AML-193 (cell line): ENCODE results near the gene PPHLN1.
A peak's percentile ranks its signal among the peaks of the same experiment; 100 is the strongest.

Experiments
- DNase-seq, 2 experiments: peaks; one replicate each; lab custom pipeline; 2025; lab: John Stamatoyannopoulos, UW

The PPHLN1 gene

DNA sequence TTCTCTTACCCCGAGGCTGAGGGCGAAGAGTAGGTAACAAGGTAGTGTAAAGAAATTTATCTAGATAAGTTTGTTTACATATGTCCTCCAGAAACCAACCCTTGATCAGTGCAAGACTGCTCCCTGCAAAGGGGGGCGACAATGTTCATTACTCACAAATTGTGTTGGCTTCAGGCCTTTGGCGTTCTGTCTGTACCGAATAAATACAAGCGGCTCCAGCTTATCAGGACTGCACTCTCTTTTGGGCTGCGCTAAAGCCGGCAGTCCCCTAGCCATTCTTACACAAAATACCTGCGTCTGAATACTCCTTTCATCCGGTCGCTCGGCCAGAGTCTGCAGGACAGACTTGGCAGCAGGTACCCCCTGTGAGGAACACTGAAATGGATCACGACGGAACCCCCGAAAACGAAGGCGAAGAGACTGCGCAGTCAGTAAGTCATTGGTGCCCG lies 116.4 kb downstream of the PPHLN1 start:
- DNase-seq, result no peak

GRCh38 chr12:42442888-42443287 lies 116.9 kb downstream of the PPHLN1 start:
- no peak for DNase-seq

DNA sequence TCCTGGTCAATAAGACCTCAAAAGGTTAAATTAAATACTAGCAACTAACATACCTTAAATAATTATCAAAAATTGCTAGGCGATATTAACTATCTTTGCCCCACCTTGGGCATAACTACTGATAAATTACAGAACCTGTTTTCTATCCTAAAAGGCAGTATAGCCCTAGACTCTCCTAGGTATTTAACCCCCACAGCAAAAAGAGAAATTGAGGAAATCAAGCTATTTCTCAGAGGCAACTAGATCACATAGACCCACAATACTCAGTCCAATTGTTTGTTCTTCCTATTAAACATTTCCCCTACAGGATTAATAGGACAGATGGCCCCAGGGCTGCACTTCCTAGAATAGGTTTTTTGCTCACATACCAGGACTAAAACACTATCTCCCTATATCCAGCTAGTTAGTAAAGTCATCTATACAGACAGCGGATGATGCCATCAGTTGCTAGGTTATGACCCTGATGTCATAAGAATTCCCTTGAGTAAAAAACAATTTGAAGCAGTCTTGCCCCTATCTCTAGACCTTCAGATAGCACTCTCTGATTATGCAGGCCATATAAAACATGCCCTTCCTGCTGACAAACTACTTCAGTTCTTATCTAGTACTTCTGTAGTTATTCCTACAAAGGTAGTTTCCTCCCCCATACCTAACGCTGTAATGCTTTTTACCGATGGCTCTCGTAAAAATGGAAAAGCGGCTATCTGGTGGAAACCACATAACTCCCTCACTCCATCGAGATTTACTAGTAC lies 118.4 kb downstream of the PPHLN1 start:
- DNase-seq, result no peak

GRCh38 chr12:42445891-42446290 lies 119.9 kb downstream of the PPHLN1 start:
- DNase-seq, result no peak

- DNase-seq, result no peak
Measured at GRCh38 chr12:42446761-42447160, 120.8 kb downstream of the PPHLN1 start.

DNA sequence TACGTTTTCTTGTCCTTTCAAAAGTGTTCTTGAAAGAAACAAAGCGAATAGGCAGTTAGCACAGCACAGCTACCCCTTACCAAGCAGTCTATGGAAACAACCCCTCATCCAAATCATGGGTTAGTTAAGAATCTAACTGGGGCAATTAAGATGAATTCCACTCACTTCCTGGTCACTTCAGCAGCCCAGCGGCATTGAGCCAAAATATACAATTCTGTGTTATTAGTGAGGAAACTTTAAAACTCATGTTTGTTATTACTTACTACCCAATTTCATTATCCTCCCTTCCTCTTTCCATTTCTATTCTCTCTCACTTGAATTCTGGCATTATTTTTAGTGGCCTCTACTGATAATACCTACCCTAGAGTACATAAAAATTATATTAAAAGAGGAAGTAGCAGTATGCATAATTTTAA lies 121.4 kb downstream of the PPHLN1 start:
- no peak for DNase-seq

DNA sequence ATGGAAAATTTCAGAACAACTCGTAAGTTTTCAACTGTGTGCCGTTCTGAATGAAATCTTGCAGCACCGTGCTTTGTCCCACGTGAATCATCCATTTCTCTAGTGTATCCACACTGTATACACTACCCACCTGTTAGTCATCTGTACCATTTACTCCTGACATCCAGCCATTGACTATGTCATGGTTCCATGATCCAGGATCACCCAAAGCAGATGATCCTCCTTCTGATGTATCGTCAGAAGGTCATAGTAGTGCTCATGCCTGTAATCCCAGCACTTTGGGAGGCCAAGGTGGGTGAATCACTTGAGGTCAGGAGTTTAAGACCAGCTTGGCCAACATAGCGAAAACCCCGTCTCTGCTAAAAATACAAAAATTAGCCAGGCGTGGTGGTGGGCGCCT lies 122.9 kb downstream of the PPHLN1 start:
- no peak for DNase-seq

DNA sequence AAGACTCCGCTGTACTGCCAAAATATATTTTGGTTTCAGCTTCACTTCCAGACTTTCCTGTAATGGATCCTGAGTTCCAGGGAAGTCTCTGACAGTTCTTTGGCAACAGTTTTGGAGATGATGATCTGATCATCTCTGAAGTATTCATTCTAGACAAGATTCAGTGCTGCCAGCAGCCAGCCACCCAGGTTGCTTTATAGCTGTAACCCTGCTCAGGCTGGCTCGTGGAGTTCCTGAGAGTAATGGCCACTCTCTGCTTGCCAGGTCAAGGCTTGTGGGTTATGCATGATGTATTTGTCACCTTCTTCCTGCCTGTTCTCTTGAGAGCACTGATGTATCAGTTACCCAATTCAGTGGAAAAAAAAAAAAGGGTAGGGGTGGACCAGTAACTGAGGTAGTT lies 124.3 kb downstream of the PPHLN1 start:
- no peak for DNase-seq

DNA sequence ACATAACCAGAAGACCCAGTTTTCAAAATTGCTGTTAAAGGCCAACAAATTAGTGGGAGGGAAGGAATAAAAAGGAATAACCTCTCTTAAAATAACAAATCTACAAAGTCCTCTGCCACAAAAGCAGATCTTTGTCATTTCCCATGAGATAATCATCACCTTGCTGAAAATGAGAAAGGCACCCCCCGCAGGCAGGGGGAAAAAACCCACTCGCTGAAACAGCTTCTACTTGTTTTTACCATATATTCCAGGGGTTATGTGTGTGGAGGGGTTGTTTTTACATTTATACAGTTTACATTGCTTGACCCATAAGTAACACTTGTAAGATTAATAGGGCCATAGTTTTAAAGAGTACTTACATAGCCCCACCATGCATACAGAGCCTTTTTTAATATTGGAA lies 132.6 kb downstream of the PPHLN1 start:
- DNase-seq, result no peak

DNA sequence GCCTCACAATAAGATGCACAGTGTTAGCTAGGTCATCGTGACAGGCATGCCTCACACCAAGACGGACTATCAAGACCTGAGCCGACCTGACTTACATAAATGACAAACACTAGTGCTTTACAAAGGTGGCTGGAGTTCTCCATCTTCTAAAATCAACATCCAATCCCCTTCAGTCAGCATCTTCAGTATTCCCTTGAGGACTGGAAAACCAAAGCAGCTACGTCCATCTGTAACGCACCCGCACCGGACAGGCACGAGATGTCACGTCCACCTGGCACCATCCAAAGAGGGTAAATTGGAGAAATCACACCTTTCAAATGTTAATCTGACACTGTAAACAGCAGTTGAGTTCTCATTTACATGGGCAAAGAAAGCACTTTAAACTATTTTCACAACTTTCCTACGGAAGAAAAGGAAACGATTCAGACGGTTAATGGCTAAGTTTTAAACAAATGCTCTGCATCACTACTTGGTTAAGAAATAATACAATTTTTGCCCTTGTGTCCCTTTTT lies 133.4 kb downstream of the PPHLN1 start:
- no peak for DNase-seq

GRCh38 chr12:42462486-42462885 lies 136.5 kb downstream of the PPHLN1 start:
- no peak for DNase-seq

GRCh38 chr12:42463671-42464070 lies 137.7 kb downstream of the PPHLN1 start:
- no peak for DNase-seq

DNA sequence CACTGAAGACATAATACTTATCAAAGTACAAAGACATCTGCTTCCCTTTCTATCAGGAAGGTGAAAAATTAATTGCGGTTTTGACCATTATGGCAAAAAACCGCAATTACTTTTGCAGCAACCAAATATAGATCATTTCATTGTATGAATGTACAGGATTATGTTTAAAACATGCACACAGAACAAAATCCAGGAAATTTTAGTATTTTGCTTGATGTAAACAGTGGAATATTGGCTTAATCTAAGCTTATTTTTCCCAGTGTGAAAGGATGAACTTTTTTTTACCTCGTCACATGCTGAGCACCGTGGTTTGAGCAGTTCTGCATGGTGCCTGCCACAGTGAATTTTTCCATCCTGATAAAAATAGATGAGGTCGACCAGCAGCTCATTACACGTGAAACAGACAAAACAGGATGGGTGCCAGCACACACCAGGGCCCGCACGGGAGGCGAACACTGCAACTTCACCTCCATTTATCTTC lies 142.4 kb downstream of the PPHLN1 start:
- DNase-seq, result peak in 1 of 2 experiments; percentile 17

- no peak for DNase-seq
Measured at GRCh38 chr12:42468921-42469320, 143.0 kb downstream of the PPHLN1 start.

DNA sequence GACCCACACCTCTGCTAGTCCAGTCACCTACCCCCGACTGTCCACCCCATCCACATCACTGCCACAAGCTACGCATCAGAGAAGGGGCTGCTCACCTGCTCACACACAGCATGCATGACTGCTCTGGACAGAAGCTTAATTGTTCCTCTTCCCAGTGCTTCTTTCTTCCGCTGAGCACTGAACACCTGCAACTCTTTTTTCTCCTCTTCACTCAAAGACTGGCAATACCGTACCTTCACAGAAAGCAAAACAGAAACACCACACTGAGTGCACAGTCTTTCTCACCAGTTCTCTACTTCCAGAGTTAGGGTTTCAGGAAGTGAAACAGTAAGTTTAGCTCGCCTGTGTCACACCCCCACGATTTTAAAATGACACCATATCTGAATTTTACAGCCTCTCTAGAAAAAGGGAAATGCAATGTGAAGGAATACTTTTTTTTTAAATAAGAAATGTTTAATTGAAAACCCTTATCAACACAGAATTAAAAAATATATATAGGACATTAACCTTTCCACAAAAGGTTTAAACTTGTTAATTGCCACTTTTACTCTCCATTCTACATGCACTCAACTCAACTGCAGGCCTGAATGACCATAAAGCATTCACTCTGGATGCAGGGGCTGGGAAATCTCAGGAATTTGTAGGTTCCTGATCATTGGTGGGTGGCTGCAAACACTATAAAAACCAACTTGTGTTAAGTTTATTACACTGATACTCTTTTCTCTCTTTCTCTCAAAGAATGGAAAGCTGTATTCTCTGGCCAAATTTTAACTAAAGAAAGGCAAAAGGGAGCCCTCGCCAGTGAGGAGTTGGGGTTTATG lies 143.6 kb downstream of the PPHLN1 start:
- peak; percentile 40 to 54 for DNase-seq

DNA sequence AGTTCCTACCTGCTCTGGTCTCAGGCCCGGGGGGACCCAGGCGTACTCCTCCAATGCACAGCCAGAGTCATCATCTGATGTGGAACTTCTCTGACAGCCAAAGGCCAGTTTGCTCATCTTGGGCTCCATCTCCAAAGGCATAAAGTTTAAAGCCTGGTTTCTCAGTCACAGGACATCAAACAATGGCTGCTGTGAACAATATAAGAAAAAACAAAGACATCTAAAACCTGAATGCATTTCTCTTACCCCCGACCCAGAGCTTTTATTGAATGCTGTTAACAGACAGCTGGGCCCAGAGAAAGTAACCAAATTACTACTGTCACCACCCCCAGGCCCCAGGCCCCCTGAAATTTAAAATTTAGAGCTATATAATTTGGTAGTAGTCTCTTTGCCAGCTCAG lies 146.4 kb downstream of the PPHLN1 start:
- no peak for DNase-seq

DNA sequence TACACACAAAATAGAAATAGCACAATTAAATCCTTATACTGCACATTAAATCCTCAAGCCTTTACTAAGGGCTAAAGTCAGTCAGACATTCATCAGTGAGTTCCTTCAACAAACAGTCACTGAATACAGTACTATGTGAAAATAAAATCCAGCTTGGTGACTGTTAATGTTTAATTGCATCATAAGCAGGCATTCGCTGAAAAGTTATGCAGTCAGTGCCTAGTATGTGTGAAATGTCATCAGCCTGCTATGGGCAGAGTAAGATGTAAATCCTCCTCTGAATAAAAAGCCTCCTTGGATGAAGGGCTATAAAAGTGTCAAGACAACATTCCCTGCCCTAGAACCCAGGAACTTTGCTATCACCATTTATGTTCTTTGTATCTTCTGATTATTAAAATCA lies 147.2 kb downstream of the PPHLN1 start:
- DNase-seq, result no peak

- no peak for DNase-seq
Measured at GRCh38 chr12:42473561-42473960, 147.6 kb downstream of the PPHLN1 start.

DNA sequence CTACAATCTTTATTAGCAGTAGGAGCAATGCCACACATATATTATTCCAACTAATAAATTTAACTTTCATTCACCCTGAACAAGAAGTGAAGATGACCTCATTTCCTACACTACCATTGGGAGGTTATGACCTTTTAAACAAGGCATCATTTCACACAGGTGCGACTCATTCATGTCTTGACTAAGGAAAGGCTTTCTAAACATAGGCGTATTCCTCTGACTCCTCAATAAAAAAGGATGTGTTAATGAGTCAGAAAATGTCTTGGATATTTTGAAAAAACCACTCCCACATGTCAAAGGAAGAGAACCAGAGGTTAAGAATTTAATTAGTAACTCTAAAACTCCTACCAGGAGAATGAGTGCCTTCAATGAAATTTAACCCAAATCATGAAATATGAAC lies 148.4 kb downstream of the PPHLN1 start:
- no peak for DNase-seq

DNA sequence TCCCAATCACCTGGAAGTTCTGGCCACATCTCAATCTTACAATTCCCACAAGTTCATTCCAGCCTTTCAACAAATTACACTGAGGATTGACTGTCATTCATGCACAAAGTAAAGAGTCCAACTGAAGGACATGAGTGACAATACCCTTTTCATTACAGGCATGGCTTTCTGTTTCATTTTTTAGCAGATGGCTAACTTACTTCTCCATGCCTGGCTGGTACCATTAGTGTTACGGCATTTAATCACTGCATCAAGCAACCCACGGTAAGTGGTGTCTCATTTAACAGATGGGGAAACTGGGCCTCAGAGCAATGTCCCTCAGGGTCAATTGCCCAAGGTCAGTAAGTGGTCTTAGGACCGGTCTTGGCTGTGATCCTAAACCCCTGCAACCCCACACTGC lies 149.1 kb downstream of the PPHLN1 start:
- no peak for DNase-seq

GRCh38 chr12:42477941-42478340 lies 152.0 kb downstream of the PPHLN1 start:
- no peak for DNase-seq

DNA sequence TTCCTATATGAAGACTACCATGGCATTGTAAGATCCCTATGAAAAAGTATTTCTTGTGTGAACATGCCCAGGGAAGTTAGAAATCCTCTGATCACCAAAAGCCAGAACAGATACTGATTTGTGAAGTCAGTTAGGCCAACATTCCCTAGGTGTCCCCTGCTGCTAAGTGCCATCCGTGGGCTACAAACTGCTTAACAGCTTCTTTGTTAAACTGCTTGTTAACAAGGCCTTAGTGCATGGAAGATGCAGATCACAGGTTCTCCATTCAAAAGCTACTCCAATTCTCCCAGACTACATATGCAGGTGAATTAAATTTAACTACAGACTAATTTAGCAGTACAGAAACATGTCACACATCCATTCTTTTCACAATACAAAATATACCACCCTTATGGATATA lies 155.4 kb downstream of the PPHLN1 start:
- DNase-seq, result no peak
